ENCODE results near the gene HP1BP3.

Gene HP1BP3

GRCh38 chr1:20767271-20767670, 19.8 kb downstream of the HP1BP3 start:
- no peak for DNase-seq (ENCODE audit: low spot score)

- no peak for DNase-seq (ENCODE audit: low spot score)
Observed at GRCh38 chr1:20763417-20763816, 23.7 kb downstream of the HP1BP3 start.

GRCh38 chr1:20760322-20760721, 26.8 kb downstream of the HP1BP3 start:
- no peak for DNase-seq (ENCODE audit: low spot score)

GRCh38 chr1:20753589-20753988, 33.5 kb downstream of the HP1BP3 start:
- DNase-seq (ENCODE audit: low spot score), result no peak

GRCh38 chr1:20751462-20751990, 35.6 kb downstream of the HP1BP3 start:
- no peak for DNase-seq (ENCODE audit: low spot score)

- DNase-seq (ENCODE audit: low spot score), result no peak
Observed at GRCh38 chr1:20742671-20743070, 44.4 kb downstream of the HP1BP3 start.

GRCh38 chr1:20740781-20741180, 46.3 kb downstream of the HP1BP3 start:
- DNase-seq (ENCODE audit: low spot score), result no peak

GRCh38 chr1:20739225-20739624, 47.9 kb downstream of the HP1BP3 start:
- DNase-seq (ENCODE audit: low spot score), result no peak

GRCh38 chr1:20735581-20736111, 51.5 kb downstream of the HP1BP3 start:
- no peak for DNase-seq (ENCODE audit: low spot score)

- no peak for DNase-seq (ENCODE audit: low spot score)
Observed at GRCh38 chr1:20733360-20733975, 53.6 kb downstream of the HP1BP3 start.

- peak; percentile 76 for DNase-seq (ENCODE audit: low spot score)
Observed at GRCh38 chr1:20732588-20733359, 54.3 kb downstream of the HP1BP3 start, which contains the start of gene SH2D5. Gene SH2D5 (minus strand): TSS chr1:20732703. CDS start chr1:20728044, 4,659 bp downstream.

GRCh38 chr1:20732071-20732587, 55.0 kb downstream of the HP1BP3 start:
- peak; percentile 47 for DNase-seq (ENCODE audit: low spot score)

- DNase-seq (ENCODE audit: low spot score), result no peak
Observed at GRCh38 chr1:20731057-20731991, 55.8 kb downstream of the HP1BP3 start.

- no peak for DNase-seq (ENCODE audit: low spot score)
Observed at GRCh38 chr1:20730690-20731056, 56.4 kb downstream of the HP1BP3 start.

- DNase-seq (ENCODE audit: low spot score), result no peak
Observed at GRCh38 chr1:20729990-20730689, 57.0 kb downstream of the HP1BP3 start.

GRCh38 chr1:20729155-20729931, 57.8 kb downstream of the HP1BP3 start:
- no peak for DNase-seq (ENCODE audit: low spot score)

- DNase-seq (ENCODE audit: low spot score), result no peak
Observed at GRCh38 chr1:20728371-20729154, 58.5 kb downstream of the HP1BP3 start.

GRCh38 chr1:20727746-20728316, 59.3 kb downstream of the HP1BP3 start:
- no peak for DNase-seq (ENCODE audit: low spot score)
